NCI-H1092 treated with DMSO at 0.1 percent for 48 hours (cell line): ENCODE results near the gene SH2D3A.
"Not testable (repeated sequence)": the region's sequence is repeated elsewhere in the genome, so short reads cannot be mapped to it uniquely, and the experiment has no call there.

Experiments used
- DNase-seq: peaks from one replicate; lab custom pipeline; 2025; lab: John Stamatoyannopoulos, UW

SH2D3A gene

DNA sequence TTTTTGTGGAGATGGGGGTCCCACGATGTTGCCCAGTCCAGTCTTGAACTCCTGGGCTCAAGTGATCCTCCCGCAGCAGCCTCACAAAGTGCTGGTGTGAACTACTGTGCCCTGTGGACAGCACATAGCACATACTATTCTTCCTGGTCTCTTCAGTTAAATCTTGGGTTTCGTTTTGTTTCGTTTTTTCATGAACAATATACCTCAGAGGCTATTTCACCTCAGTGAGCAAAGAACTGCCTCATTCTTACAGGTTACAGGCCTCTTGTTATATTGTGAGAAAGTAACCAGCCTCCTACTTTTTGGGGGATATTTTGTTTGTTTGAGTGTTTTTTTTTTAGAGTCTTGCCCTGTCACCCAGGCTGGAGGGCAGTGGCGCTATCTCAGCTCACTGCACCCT lies 45.5 kb downstream of the SH2D3A start:
- DNase-seq: no peak

DNA sequence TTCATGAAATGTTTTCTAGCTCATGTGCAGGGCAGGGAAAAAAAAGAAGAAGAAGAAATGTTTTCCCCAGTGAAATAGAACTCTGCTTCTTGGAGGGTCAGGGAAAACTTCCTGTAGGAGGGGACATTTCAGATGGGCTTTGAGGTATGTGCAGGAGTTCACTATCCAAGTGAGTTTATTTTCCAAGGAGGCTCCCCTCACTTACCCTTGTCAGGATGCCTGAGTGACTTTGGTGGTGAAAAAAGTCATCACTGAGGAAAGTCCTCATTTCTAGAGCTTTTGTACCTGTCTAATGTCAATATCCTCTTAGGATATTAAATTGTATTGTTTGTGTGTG lies 46.1 kb downstream of the SH2D3A start:
- DNase-seq: no peak

DNA sequence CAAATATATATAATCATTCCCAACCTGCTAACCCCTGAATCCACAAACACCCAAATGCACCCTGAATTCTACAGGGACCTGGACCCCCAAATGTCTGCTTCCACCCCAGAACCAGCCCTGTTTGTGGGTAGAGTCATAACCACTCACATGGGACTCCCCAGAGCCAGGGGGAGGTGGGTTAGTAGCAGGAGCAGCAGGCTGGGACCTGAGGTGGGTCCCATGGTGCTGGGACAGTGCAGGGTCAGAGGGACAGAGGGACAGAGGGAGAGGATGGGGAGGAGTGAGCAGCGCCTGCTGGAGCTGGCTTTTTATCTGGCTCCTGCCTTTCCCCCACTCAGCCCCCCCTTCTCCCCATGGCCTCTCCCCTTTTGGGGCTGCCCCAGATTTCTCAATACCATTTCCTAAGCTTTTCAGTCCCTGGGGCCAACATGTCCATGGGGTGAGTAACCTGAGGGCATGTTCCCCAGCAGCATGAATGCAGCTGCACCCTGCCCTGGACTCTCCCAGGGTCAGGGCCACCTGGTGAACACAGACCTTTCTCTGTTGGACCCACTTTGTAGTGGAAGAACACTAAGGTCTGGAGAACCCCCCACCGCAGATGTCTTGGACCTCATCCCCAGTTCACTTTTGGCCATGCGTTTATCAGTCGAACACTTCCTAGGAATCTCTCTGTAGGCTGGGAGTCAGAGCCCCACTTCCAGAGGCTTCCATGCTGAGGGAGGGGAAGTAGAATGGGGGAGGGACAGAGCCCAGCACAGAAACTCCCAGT lies 46.7 kb downstream of the SH2D3A start, which contains the start of gene C3:
TSS of gene C3 (minus strand) at position 282 of the 769 bp plus-strand sequence. CDS start at position 221, 61 bp downstream.
- DNase-seq: no peak

DNA sequence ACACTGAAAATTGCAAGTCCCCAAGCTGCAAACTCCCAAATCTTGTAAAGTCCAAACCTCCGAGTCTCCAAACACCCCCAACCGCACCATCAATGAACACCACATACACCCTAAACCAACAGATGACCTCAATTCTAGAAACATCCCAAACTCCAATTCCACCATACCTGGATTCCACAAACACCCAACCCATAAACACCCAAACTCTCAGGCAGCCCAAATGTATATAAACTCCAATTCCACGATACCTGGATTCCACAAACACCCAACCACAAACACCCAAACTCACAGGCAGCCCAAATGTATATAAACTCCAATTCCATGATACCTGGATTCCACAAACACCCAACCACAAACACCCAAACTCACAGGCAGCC lies 47.3 kb downstream of the SH2D3A start:
- no peak for DNase-seq

DNA sequence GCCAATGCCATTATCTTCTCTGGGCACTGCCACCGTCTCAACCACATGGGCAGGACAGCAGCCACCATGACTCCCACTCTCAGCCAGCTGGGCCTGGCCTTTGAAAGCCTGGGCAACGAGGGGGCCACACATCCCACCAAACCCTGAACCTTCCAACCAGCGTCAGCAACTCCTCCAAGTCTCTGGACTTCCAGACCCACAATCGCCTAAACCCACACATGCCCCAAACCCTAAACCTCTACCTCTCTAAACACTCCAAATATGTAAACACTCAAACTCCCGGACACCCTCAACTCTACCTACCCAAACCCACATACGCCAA lies 47.7 kb downstream of the SH2D3A start:
- DNase-seq: no peak

DNA sequence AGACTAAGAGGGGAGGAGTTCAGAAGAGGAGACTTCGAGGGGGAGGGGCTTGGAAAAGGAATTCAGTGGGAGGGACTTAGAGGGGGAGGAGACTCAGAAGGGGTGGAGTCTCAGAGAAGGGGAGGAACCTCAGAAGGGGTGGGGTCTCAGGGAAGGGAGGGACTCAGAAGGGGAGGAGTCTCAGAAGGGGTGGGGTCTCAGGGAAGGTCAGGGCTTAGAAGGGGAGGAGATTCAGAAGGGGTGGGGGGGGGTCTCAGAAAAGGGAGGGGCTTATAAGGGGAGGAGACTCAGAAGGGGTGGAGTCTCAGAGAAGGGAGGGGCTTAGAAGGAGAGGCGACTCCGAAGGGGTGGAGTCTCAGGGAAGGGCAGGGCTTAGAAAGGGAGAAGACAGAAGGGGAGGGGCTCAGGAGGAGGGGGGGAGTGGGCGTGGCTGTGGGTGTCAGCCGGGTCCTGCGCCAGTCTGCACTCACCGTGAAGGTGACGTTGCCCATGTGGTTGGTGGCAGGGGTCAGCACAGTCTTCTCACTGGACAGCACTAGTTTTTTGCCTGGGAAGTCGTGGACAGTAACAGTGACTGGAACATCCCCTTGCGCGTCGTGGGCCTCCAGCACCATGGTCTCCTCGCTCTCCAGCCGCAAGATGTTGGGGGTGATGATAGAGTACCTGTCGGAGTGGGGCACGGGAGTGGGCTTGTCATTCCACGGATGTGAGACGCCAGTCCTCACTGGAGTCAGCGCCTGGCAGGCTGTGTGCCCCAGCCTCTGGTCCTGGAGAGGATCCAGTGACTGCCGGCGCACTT lies 48.3 kb downstream of the SH2D3A start:
- DNase-seq: no peak

DNA sequence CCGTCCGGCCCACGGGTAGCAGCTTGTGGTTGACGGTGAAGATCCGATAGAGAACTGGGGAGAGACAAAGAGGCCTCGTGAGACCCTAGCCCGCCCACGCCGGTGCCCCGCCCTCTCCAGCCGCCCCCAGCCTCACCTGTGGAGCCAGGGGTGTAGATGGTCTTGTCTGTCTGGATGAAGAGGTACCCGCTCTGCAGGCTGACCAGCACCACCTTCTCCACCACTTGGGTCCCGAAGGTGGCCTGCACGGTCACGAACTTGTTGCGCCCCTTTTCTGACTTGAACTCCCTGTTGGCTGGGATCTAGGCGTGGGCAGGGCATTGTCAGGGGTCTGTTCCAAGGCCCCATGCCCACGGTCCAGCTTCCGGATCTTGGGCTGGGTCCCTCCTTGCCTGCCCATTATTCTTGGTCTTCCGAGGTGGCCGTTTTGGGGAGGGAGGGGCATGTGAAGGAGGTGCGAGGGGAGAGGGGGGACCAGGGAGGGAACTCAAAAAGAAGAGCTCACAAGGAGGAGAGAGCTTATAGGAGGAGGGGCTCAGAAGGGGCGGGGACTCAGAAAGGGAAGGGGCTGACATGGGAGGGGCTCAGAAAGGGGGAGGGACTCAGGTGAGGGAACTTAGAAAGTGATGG lies 49.0 kb downstream of the SH2D3A start:
- no peak for DNase-seq

DNA sequence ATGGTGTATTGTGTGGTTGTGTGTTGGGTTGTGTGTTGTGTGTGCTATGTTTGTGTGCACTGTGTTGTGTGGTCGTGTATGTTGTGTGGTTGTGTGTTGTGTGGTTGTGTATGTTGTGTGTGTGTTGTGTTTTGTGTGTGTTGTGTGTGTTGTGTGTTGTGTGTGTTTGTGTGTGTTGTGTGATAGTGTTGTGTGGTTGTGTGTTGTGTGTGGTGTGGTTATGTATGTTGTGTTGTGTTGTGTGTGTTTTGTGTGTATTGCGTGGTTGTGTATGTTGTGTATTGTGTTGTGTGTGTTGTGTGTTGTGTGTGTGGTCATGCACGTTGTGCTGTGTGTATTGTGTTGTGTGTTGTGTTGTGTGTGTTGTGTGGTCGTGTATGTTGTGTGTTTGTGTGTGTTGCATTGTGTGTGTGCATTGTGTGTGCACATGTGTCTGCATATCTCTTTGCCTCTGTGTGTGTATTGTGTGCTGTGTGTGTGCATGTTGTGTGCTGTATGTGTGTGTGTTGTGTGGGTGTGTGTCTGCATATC lies 49.7 kb downstream of the SH2D3A start:
- DNase-seq: no peak

DNA sequence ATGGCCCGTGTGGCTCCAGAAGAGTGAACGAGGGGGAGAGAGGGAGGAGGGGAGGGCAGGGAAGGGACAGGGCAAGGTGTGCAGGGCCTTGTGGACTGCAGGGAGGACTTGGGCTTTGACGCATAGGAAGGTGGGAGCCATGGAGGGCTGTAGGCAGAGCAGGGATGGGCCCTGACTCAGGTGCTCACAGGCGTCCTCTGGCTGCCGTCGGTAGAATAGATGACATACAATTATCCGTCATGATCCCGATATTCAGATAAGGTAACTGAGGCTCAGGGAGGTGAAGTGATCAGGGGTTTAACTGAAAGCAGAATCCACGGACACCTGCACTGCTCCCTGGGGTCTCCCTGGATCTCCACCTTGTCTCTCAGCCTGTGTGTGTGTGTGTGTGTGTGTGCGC lies 50.2 kb downstream of the SH2D3A start:
- DNase-seq: no peak

DNA sequence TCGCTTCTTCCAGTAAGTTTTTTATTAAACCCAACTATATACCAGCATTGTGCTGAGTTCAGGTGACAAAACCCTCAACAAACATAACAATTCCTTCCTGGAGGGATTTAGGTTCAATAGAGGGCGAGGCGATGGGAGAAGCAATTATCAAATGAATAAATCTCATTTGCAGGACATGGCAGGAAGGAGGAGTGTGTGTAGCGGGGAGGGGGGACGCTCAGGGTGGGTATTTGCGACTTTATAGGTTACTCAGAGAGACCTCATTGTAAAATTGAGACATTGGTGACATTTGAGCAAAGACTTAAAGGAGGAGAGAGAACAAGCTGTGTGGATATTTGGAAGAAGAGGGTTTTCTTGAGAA lies 50.6 kb downstream of the SH2D3A start:
- DNase-seq: no peak

DNA sequence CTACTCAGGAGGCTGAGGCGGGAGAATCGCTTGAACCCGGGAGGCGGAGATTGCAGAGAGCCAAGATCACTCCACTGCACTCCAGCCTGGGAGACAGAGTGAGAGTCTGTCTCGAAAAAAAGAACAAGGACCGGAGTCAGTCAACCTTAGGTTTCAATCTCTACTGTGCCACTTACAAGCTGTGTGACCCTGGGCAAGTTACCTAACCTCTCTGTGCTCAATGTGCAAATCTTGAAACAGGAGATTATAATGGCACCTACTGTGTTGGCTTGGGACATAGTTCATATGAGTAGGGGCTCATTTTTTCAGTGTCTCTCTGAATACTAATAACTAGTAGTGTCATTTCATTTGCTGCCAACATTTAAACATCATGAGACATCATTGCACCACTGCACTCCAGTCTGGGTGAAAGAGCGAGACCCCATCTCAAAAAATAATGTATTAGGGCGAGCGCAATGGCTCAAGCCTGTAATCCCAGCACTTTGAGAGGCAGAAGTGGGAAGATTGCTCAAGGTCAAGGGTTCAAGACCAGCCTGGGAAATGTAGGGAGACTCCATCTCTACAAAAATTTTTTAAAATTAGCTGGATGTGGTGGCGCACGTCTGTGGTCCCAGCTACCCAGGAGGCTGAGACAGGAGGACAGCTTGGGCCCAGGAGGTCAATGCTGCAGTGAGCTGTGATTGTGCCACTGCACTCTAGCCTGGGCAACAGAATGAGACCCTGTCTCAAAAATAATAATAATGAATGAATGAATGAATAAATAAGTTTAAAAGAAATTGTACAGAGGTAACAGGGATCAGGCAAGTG lies 52.3 kb downstream of the SH2D3A start:
- DNase-seq: no peak

DNA sequence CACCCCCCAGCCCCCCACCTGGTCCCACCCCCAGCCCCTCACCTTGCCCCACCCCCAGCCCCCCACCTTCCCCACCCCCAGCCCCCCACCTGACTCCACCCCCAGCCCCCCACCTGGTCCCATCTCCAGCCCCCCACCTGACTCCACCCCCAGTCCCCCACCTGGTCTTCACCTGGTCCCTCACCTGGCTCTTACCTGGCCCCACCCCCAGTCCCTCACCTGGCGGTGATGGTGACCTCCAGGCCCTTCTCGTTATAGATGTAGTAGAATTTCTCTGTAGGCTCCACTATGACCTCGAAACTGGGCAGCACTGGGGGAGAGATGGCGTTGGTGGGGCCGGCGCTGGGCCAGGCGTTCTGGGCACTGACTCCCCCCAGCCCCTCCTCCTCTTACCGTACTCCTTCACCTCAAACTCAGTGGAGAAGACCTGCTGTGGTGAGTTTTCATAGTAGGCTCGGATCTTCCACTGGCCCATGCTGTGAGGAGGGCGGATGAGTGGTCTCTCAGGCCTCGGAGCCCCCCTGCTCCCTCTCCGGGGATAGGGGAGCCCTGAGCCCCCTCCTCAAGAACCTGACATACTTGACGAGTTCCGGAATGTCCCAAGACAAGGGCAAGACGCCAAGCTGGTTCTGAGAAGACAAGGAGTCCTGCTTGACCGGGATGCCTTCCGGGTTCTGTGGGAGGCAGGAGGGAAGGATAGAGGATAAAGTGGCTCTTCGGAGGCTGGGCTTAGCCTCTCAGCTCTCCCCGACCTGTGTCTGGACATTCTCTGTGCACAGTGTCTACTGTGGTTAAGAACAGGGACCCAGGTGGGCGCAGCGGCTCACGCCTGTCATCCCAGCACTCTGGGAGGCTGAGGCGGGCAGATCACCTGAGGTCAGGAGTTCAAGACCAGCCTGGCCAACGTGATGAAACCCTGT lies 53.2 kb downstream of the SH2D3A start:
- DNase-seq: no peak

DNA sequence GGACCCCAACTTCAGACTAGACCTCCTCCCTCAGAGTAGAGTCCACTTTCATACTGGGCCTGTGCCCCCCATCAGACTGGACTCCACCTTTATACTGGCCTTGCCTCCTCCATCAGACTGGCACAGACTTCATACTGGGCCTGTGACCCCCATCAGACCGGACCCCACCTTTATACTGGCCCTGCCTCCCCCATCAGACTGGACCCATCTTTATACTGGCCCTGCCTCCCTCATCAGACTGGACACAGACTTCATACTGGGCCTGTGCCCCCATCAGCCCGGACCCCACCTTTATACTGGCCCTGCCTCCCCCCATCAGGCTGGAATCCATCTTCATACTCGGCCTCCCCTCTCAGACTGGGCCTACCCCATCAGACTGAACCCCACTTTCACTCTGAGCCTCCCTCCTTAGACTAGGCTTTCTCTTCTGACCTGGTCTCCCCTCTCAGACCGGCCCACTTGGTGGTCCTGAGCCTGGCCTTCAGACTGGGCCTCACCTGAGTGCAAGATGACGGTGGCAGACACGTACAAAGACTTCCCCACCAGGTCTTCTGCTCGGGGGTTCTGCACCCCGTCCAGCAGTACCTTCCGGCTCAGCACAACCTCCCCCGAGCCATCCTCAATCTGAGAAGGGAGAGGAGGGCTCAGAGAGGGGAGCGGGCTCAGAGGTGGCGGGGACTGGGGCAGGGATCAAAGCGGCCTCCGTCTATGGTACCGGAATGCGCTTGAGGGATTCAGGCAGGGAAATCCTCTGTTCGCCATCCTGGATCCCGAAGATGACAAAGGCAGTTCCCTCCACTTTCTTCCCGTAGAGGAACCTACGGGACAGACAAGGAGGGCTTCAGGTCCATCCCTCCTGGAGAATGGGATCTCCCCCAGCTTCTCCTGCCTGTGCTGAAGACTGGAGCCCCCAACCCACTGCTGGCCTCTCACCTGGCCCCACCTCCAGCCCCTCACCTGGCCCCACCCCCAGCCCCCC lies 54.3 kb downstream of the SH2D3A start:
- DNase-seq: no peak

DNA sequence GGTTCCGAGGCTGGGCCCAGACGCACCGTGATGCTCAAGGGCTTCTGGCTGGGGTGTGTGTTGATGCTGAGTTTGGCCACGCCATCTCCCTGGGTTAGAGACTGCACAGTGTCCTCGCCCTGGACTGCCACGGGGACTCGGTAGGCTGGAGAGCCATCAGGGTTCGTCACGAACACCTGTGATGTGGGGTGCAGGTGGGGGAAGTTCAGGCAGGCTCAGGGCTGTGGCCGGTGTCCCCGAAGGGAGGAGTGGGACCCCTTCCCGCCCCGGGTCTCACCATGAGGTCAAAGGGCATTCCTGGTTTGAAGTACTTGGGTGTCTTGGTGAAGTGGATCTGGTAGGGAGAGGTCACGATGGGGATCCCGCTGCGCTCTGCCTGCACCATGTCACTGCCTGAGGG lies 55.0 kb downstream of the SH2D3A start:
- DNase-seq: no peak

DNA sequence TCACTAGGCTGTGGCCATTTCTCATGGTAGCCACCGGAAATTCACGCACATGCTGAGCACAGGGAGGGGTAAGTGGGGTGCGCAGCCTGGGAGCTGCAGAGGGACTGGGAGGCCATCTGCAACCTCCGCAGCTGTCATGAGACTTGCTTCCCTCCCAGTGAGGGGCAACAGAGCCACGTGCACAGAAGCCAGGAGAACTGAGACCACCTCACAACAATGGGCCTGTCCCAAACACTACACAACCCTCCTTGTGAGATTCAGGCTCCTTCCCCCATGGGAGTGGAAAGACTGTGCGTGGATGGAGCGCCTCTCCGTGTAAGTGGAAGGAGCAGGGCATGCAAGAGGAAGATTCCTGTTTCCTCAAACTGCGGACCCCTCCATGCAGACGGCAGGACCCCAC lies 55.6 kb downstream of the SH2D3A start:
- no peak for DNase-seq

DNA sequence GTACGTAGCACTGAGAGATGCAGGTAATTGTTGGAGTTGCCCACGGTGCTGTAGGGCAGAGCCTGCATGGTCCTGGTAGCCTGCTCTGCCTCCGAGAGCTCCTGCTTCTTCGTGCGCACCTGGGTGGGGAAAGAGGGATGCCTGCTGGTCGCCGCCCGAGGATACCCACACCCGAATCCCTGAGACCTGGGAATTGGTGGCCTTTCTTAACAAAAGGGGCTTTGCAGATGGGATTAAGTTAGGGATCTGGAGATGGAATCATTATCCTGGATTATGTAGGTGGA lies 56.2 kb downstream of the SH2D3A start:
- no peak for DNase-seq

DNA sequence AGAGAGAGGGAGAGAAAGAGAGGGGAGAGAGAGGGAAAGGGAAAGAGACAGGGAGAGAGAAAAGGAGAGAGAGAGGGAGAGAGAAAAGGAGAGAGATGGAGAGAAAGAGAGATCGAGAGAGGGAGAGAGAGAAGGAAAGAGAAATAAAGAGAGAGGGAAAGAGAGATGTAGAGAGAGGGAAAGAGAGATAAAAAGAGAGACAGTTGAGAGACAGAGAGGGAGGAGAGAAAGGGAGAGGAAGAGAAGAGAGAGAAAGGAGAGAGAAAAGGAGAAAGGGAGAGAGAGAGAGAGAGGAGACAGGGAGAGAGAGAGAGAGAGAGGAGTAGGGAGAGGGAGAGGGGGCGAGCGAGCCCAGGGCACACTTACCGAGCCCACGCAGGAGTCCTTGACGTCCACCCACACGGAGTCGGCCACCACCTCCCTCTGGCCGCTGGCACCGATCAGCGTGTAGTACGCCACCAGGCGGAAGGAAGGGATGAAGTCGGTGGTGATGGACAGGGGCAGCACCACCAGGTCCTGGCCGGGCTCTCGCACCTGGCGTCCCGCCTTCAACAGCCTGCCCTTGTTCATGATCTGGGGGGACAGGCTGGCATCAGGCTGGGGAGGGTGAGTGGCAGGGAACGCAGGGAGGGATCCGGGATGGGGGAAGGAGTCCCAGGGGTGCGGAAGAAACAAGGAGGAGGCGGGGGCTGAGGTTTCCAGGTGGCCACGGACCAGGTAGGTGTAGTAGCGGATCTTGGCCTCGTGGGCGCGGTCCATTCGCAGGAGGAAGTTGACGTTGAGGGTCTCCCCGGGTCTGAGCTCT lies 56.8 kb downstream of the SH2D3A start:
- DNase-seq: no peak

DNA sequence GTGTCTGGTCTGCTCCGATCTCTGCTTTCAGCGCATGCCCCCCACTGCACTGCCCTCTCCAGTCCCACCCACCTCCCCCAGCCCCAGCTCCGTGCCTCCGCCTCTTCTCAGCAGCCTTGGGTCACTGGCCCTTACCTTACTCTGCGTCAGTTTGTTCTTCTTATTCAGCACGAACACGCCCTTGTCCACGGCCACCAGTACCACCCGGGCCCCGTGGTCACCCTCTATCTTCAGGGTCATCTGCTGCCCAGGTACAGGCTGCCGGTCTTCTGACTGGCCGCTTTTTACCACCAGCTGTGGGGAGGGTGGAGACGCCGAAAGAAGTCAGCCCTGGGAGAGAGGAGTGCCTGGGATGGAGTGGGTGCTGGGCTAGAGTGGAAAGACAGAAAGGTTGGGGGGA lies 57.7 kb downstream of the SH2D3A start:
- no peak for DNase-seq

DNA sequence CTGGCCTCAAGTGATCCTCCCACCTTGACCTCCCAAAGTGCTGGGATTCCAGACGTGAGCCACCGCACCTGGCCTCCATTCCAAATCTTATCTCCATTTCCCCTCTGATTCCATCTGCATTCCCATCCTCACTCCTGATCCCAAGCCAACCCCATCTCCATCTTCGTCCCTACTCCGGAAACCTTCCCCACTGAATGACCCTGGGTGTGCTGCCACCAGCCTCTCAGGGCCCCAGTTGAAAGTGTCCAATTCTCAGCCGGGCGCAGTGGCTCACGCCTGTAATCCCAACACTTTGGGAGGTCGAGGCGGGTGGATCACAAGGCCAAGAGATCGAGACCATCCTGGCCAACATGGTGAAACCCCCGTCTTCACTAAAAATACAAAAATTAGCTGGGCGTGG lies 58.3 kb downstream of the SH2D3A start:
- not testable (repeated sequence) for DNase-seq
